Eye (tissue), 1 donor: ENCODE measurements around the gene JAKMIP1.
A peak's percentile ranks its signal among the peaks of the same experiment; 100 is the strongest.

Source experiments
- DNase-seq: peaks from one replicate; pipeline ENCODE4 v3.0.0-alpha.2; 2015

JAKMIP1 gene

DNA sequence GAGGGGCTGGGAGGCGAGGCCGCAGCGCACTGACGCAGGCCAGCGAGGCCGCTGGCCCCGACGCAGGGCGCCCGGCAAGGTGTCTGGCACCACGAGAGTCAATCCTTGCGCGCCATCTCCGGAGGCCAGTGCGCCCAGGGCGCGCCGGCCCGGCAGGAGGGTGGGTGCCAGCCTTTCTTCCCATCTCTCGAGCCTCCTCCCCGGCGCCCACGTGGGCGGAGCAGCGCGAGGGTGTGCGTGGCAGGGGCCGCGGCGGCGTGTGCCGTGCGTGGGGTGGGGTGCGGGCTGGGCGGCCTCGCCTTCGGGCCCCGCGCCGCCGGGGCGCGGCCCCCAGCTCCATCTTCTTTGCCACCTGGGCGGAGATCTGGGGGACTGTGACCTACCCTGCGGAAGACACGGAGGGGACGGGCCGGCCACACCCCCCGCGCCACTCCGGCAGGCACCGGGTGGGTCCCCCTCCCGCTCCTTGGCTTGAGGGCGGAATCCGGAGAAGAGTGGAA is 877 bp downstream of the JAKMIP1 start:
- DNase-seq: no peak

DNA sequence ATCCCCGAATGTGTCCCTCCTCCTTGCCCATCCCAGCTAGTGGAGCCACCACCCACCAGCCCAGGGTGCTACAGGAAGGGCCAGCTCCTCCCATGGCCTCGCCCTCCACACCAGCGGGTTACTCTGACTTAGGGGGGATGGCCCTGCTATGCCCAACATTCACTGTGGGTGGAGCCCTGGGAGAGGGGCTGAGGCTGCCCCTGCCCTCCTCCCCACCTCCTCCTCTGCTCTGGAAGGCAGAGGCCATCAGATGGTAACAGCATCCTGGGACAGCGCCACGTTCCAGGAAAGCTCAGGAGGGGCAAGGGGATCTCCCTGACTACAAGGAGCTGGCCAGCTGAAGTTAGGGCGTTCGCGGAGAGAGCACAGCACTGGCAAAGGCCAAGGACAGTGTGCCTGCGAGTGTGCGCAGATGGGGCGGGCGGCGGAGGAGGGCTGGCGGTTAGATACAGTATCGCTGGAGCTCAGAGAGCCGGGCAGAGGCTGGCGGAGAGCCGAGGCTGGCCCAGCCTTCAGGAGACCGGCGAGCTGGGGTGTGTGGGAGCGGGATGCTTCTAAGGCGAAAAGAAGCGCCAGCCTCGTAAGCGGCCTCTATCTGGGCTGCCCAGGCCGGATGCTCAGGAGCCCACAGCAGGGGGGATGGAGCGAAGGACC is 1.5 kb downstream of the JAKMIP1 start:
- DNase-seq: peak; percentile 48

DNA sequence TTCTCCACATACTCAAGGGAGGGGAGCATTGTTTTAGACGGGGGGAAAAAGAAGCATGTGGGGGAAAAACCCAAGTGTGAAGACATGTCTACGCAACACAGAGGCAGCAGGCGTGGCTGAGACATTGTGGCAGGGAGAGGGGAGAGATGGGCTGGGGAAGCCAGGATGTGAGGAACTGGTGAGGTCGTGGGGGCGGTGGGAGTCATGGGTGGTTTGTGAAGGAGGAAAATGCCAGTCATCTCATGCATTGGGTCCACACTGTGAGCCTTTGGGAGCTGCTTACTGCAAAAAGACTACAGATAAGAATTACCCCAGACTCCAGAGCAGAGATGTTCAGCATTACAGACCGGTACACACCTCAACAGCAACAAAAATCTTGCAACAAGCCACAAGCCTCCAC is 2.1 kb downstream of the JAKMIP1 start:
- no peak for DNase-seq

DNA sequence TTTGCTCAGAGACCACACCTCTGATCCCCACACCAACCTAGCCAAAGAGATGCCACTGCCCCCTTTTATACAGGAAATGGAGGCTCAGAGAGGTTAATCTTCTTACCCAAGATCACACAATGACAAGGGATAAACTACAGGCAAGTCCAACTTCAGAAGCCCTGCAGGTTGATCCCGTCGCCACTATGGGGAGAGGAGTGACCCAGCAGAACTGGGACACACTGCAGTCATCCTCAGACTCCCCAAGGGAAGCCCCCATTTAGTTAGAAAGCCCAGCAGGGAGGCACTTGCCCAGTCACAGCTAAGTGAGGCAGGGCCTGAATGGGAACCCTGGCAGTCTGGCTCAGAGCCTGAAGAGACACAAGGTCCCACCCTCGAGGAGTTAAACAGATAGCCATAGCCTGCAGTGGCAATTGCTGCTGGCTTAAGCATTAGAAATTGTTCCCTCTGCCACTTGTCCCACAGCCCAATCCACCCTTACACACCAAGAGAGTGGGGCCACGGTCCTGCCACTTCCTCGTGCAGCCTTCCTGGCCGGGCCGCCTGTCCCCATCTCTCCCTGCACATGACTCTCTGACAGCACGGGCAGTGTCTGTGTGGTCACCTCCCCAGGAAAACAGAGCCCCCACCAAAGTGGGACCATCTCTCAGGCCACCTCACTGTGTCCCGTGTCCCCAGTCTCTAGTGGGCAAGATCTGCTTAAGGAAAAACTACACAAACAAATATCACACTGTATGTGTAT is 2.7 kb downstream of the JAKMIP1 start:
- no peak for DNase-seq

DNA sequence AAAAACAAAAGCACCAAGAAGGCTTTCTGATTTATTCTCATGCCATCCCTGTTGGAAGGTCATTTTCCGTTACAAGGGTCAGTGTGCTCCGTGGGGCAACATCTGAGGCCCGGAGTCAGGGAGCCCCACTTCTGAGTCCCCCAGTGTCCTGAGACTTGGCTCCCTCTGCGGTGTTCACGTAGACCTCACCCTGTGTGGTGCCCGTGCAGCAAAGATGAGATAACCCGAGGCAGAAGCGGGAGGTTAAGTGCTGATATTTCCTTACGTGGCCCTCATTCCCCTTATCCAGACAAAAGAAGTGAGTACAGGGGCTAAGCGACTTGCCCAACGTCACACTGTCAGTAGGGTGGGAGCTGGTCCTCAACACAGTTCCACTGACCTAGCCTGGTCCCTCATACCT is 3.5 kb downstream of the JAKMIP1 start:
- no peak for DNase-seq

GRCh38 chr4:6196324-6196723 is 4.0 kb downstream of the JAKMIP1 start:
- no peak for DNase-seq

- DNase-seq: no peak
Measured at GRCh38 chr4:6195602-6196319, 4.6 kb downstream of the JAKMIP1 start.

DNA sequence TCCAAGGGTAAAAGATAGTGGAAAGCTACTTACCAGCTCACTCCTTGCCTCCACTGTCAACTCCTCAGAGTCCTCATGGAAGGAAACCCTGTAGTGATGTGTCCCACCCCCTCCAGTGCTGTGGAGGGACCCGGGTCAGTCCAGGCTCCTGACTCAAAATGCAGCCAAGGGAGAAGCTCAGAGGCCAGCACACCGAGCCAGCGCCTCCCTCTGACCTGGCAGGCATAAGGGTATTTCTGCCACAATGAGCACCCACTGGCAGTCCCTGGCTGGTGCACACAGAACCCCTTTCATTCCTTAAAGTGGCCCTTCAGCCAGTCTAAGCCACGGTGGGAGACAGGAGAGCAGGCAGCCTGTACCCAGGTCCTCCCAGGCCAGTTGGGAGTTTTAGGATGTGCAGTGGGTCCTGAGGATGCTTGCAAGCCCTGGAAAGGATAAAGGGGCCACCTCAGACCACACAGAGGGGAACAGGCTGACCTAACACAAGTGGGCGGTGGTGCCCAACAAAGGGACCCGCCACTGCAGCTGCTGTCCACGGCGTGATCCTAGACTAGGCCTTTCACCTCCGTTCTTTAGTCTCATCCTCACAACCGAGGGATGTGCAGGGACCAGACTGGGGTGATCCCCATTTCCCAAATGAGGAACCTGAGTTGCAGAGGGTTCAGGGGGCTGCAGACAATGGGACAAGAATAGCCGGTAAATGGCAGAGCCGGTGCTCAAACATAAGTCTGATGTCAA is 5.7 kb downstream of the JAKMIP1 start:
- no peak for DNase-seq

GRCh38 chr4:6193399-6193798 is 7.0 kb downstream of the JAKMIP1 start:
- DNase-seq: no peak

DNA sequence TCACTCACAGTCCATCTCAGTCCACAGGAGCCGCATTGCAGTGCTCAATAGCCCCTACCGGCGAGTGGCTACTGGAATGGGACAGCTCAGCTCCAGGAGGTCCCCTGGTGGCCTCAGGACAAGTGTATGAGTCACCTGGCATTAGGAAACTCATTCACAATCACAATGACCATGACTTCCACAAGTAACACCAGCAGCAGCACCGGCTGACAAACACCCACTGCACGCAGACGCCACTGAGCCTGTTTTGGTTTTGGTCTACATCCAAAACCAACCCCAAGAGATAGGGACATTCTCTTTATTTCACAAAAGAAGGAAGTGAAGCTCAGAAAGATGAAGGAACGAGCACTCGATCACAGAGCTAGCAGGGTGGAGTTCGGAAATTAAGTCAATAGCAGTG is 8.1 kb downstream of the JAKMIP1 start:
- no peak for DNase-seq

DNA sequence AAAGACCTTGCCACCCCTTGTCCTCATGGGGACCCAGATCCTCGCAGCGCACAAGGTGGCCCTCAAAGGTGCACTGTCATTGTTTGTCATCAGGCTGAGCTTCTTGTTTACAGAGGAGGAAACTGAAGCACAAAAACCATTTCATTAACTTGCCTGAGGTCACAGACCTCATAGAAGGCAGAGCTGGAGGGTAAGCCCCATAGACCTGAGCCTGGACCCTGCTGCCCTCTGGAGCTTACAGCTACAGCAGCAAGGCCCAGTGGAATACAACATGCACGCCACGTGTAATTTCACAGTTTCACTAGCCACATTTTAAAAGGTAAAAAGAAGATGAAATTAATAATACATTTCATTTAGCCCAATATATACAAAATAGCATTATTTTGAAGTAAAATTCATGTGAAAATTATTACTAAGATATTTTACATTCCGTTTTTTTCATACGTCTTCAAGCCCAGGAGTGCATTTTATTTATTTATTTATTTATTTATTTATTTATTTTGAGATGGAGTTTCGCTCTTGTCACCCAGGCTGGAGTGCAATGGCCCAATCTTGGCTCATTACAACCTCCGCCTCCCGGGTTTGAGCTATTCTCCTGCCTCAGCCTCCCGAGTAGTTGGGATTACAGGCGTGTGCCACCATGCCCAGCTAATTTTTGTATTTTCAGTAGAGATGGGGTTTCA is 8.8 kb downstream of the JAKMIP1 start:
- DNase-seq: no peak

DNA sequence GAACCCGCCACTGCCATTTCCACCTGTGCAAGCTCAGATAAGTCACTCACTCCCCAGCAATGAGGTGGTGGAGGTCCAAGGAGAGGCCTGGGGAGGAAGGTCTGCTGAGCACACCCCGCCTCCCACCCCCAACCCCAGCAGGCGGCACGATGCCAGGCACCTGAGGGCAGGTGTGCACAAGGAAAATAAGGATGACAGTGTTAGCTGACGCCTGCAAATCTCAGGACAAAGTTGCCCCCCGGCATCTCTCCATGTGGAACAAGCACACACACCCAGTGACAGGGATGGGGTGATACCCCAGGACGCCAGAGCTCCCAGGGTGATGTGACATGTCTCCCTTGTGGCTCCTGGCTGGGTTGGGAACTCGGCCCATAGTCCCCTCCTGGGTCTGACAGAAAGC is 9.9 kb downstream of the JAKMIP1 start:
- no peak for DNase-seq

DNA sequence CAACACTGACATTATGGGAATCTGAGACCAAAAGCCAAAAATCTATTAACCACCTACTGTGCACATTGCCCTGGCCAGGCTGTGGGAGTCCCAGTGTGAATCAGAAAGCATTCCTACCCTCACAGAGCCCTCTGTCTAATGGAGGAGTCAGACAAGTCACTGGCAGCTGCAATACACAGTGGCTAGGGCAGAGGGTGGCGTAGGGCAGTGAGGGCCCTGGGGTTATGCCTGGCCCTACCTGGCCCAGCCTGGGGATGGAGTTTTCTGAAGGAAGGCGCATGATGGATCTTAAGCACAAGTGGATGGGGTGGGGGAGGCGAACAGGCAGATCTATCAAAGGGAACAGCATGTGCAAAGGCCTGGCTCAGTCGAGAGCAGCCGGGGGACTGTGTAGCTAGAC is 10.8 kb downstream of the JAKMIP1 start:
- DNase-seq: no peak

DNA sequence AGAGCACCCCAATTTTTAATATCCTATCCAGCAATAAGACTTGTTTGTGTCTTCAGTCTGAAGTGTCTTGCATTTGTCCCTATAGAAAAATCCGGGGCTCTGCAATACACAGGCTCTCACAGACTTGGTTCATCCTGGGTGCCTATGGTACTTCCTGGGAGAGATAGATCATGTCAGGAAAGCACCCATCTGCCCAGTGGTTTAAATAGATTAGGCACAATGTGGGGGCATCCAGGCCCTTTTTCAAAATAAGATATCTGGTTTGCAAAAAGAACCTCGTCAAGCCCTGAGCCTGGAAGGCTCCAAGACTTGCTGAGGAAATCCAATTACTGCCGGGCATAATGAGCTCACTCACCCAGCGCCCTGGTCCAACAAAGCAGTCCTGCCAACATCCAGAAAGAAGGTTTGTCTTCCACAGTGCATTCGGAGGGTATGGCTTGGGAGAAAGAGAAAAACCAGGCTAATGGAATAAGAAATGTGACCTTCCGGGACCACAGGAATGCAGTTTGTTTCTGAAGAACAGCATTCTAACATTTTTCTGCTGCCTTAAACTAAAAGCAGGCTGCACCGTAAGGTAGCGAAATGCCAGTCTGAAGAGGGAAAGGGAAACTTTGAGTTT is 11.6 kb downstream of the JAKMIP1 start:
- peak; percentile 34 for DNase-seq

DNA sequence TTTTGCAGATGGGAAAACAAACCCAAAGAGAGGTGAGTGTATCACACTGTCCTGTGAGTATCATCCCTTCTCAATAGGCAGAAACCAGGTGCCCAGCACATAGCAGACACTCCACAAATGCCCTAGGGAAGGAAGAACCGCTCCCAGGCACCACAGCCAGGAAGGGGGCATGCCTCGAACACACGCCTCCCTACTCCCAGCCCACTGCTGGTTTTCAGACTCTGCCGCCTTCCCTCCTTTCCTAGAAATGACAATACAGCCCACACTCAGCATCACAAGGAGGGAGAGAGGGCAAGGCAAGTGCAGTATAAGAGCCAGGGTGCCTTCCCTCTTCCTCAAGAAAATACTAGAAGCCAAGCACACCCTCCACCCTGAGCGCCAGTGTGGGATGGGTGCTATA is 16.2 kb downstream of the JAKMIP1 start:
- no peak for DNase-seq

GRCh38 chr4:6183740-6184139 is 16.6 kb downstream of the JAKMIP1 start:
- DNase-seq: no peak

DNA sequence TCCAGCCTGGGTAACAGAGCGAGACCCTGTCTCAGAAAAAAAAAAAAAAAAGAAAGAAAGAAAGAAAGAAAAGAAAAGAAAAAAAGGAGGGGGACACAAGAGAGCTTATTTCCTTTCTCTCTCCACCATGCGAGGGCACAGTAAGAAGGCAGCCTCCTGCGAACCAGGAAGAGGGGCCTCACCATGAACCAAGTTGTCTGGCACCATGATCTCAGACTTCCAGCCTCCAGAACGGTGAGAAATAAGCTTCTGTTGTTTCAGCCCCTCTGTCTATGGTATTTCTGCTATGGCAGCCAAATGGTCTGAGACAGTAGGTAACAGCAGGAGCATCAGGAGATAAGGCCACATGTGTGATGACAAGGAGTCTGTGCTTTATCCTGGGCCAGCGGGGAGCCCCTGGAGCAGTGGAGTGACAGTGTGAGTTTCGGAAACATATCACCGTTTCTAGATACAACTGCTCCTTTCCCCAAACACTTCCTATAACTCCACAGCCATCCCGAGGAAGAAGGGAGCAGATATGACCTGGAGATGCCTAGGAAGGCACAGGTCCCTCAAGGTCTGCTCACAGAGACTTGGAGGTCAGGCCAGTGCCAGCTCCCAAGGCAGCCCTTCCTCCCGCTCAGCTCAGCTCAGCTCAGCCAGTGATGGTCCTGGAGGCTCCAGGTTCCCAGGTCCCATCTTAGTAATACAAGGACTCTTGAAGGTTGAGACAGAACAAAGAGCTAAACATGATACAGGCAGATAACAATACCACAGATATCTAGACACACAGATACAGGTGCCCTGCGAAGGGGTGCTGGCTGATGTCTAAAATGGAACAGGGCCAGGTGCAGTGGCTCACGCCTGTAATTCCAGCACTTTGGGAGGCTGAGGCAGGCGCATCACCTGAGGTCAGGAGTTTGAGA is 17.7 kb downstream of the JAKMIP1 start:
- DNase-seq: no peak

DNA sequence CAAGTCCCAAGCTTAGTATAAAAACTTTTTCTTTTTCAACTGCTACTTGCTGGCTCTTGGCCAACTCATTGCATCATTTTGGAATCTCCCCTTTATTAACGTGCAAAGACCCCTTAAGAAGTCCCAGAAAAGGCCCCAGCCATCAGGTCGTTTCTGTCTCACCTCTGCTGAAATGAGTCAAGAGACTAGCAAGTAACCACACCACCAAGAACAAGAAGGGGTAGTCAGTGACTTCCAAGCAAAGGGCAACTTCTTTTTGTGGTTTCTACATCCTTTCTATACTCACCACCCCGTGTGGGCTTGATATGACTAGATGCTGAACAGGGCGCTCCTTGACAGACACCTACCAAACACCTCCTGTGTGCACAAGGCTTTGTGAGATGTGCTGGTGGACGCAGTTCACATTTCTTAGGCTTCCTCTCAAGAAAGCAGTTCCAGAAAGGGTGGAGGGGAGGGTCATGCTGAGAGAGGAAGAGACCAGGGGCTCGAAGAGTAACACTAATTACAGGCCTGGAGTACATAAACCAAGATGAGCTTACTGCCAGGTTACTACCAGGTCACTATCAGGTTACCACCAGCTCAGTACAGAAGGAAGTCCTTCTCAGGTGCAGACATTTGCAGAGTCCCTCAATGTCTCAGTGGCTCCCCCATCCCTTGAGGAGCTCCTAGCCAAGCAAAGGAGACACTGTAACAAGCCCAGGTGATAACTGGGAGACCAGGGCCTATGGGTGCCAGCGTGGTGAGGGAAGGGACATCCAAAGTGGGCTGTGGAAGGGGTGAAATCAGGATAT is 19.3 kb downstream of the JAKMIP1 start:
- no peak for DNase-seq

- no peak for DNase-seq
Measured at GRCh38 chr4:6179362-6179761, 21.0 kb downstream of the JAKMIP1 start.

DNA sequence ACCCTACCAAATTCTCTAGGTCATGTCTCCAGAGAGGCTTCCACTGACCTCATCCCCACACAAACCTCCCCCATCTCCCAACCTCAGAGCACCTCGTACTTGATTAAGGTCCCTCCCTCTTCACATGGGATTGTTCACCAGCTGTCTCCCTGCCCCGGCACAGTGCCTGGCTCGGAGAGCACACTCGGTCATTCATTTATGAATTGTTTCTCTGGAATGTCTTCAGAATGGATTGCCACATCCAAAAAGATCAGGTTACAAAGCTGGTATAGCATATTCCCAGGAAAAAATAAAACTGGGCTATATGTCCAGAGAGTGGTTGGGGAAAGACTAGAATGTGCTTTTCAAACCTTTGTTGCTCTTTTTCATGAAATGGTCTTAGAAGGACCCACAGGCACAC is 21.6 kb downstream of the JAKMIP1 start:
- no peak for DNase-seq
